Liver (tissue), 9 donors: ENCODE results near the gene PRIM2. TPM values are rescaled to one million over a fixed set of nuclear protein-coding genes. Genes with fewer than 3 reads are reported as not detected.
"Not testable (repeated sequence)": the region's sequence is repeated elsewhere in the genome, so short reads cannot be mapped to it uniquely, and the experiment has no call there.

ENCODE experiments used
- DNase-seq: peaks from one replicate; pipeline ENCODE4 v3.0.0-alpha.2; 2017; ENCODE audit warnings: low spot score
- H3K27ac ChIP-seq, 2 donors: one replicate each; pipeline ENCODE4 v1.7.0; 2013; ENCODE audit warnings: inconsistent platforms in 2 of 2, low read length in 2 of 2, control low read depth in 1 of 2, low read depth in 1 of 2, mild to moderate bottlenecking in 1 of 2
- H3K27me3 ChIP-seq, 4 donors: one replicate each; pipeline versions ENCODE4 v1.6.1 to v1.7.0; 2013; ENCODE audit warnings: low read length in 3 of 4, inconsistent platforms in 1 of 4, mild to moderate bottlenecking in 1 of 4, moderate library complexity in 1 of 4; ENCODE audit not compliant: control insufficient read depth in 4 of 4, insufficient read depth in 4 of 4
- H3K36me3 ChIP-seq, 4 donors: one replicate each; pipeline versions ENCODE4 v1.6.1 to v1.7.0; 2013; ENCODE audit warnings: low read length in 3 of 4, mild to moderate bottlenecking in 3 of 4, low read depth in 1 of 4, moderate library complexity in 1 of 4; ENCODE audit not compliant: control insufficient read depth in 4 of 4, insufficient read depth in 3 of 4
- H3K4me1 ChIP-seq, 4 donors: one replicate each; pipeline versions ENCODE4 v1.6.1 to v1.7.0; 2013; ENCODE audit warnings: low read length in 3 of 4, mild to moderate bottlenecking in 3 of 4, moderate library complexity in 1 of 4; ENCODE audit not compliant: control insufficient read depth in 4 of 4, insufficient read depth in 4 of 4
- H3K4me3 ChIP-seq, 3 donors: one replicate each; pipeline versions ENCODE4 v1.6.1 to v1.7.0; 2013; ENCODE audit warnings: low read length in 3 of 3, control low read depth in 1 of 3, low read depth in 1 of 3, mild to moderate bottlenecking in 1 of 3
- H3K9ac ChIP-seq, 2 donors: one replicate each; pipeline ENCODE4 v1.7.0; 2013; ENCODE audit warnings: low read length in 2 of 2, mild to moderate bottlenecking in 2 of 2, moderate library complexity in 2 of 2, control low read depth in 1 of 2, low read depth in 1 of 2
- H3K9me3 ChIP-seq, 4 donors: one replicate each; pipeline versions ENCODE4 v1.6.1 to v1.7.0; 2013; ENCODE audit warnings: low read length in 3 of 4; ENCODE audit not compliant: control insufficient read depth in 4 of 4
- EGR1 ChIP-seq, 2 donors: IDR thresholded peaks; 2 replicates each; pipeline ENCODE4 v1.6.1; 2016 to 2018; ENCODE audit warnings: antibody characterized with exemption in 2 of 2, low read depth in 2 of 2
- FOXA1 ChIP-seq: IDR thresholded peaks from 2 replicates; pipeline ENCODE4 v1.6.1; 2016; ENCODE audit warnings: antibody characterized with exemption
- HNF4G ChIP-seq: IDR thresholded peaks from 2 replicates; pipeline ENCODE4 v1.6.1; 2016; ENCODE audit warnings: antibody characterized with exemption
- JUND ChIP-seq, 2 donors: IDR thresholded peaks; 2 replicates each; pipeline ENCODE4 v1.6.1; 2016; ENCODE audit warnings: antibody characterized with exemption in 2 of 2
- RXRA ChIP-seq, 2 donors: IDR thresholded peaks; 2 replicates each; pipeline ENCODE4 v1.6.1; 2017 to 2018; ENCODE audit warnings: antibody characterized with exemption in 2 of 2, mild to moderate bottlenecking in 1 of 2
- YY1 ChIP-seq: IDR thresholded peaks from 2 replicates; pipeline ENCODE4 v1.6.1; 2016; ENCODE audit warnings: antibody characterized with exemption, mild to moderate bottlenecking
- whole genome bisulfite sequencing: extraction: QIAGEN DNeasy Blood & Tissue Kit; methylation state at CpG from one replicate; pipeline ENCODE4 v1.1.7; 2013; 5-methylcytosine and 5-hydroxymethylcytosine counted together
- polyA plus RNA-seq, 2 donors: library from polyadenylated mRNA; stranded (reverse) in 1 of 2; unstranded in 1 of 2; fragments of 200-250 nt in 1 of 2; fragments of >200 nt in 1 of 2; fragmentation: Nextera tagmentation in 1 of 2; extraction: Ambion mirVana in 1 of 2; gene quantifications; one replicate each; pipeline versions ENCODE4 v1.2.1 to v1.2.3, GENCODE V29; 2013 to 2015
- total RNA-seq, 2 donors: library from RNA; depleted of rRNA; stranded (reverse); fragments of >200 nt; gene quantifications; one replicate each; pipeline ENCODE4 v1.2.3, GENCODE V29; 2014
- TF ChIP-seq, protein P1 (sequence below): fragments of 150-350 bp; IDR thresholded peaks from 2 replicates; pipeline ENCODE4 v1.5.1; 2017; ENCODE audit warnings: improper control_type of control experiment, low read depth, low read length; ENCODE audit not compliant: missing input control
- TF ChIP-seq, protein P2 (sequence below): IDR thresholded peaks from 2 replicates; pipeline ENCODE4 v1.6.1; 2016; ENCODE audit warnings: antibody characterized with exemption
- TF ChIP-seq, protein P3 (sequence below): IDR thresholded peaks from 2 replicates; pipeline ENCODE4 v1.6.1; 2016; ENCODE audit warnings: antibody characterized with exemption, mild to moderate bottlenecking
- TF ChIP-seq, protein P4 (sequence below): IDR thresholded peaks from 2 replicates; pipeline ENCODE4 v1.6.1; 2016; ENCODE audit warnings: antibody characterized with exemption
- TF ChIP-seq, protein P5 (sequence below): IDR thresholded peaks from 2 replicates; pipeline ENCODE4 v1.6.1; 2016; ENCODE audit warnings: antibody characterized with exemption
- donor health status: healthy.
- donor health status: healthy.
- donor health status: healthy.
- donor health status: healthy.
- donor health status: healthy.

The PRIM2 gene
- total and polyA plus RNA-seq, 4 donors = 1.6 to 13.0 (median 3.5) TPM

DNA sequence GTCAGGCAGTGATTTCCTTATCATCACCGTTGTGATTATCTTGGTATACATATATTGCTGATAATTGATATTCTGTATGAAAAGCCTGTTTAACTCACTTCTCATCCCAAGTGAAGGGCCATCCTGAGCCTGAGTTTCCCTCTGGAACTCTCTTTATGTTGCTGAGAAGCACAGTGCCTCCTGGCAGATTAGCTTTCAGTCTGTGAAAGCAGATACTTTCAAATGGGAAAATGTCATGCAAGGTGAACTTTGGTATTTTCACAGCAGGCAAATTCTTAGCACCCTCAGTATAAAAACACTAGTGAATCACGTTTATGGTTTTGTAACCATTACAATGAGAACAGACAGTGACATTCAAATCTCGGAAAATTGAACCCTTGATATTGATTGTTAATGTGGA is 151.6 kb downstream of the PRIM2 start:
- no peaks in the 10 kb centered on the region for H3K36me3 ChIP-seq
- no peaks in the 10 kb centered on the region for H3K9me3 ChIP-seq
- H3K27ac ChIP-seq = no peak overlapping the region
- no peak overlapping the region for H3K4me3 ChIP-seq
- TF ChIP-seq RXRA (IDR thresholded peaks at IDR 0.05) = no peak
- TF ChIP-seq, protein P1, sequence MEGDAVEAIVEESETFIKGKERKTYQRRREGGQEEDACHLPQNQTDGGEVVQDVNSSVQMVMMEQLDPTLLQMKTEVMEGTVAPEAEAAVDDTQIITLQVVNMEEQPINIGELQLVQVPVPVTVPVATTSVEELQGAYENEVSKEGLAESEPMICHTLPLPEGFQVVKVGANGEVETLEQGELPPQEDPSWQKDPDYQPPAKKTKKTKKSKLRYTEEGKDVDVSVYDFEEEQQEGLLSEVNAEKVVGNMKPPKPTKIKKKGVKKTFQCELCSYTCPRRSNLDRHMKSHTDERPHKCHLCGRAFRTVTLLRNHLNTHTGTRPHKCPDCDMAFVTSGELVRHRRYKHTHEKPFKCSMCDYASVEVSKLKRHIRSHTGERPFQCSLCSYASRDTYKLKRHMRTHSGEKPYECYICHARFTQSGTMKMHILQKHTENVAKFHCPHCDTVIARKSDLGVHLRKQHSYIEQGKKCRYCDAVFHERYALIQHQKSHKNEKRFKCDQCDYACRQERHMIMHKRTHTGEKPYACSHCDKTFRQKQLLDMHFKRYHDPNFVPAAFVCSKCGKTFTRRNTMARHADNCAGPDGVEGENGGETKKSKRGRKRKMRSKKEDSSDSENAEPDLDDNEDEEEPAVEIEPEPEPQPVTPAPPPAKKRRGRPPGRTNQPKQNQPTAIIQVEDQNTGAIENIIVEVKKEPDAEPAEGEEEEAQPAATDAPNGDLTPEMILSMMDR = no peak
- TF ChIP-seq, protein P2, sequence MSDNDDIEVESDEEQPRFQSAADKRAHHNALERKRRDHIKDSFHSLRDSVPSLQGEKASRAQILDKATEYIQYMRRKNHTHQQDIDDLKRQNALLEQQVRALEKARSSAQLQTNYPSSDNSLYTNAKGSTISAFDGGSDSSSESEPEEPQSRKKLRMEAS = no peak
- TF ChIP-seq FOXA1 = no peak
- TF ChIP-seq, protein P3, sequence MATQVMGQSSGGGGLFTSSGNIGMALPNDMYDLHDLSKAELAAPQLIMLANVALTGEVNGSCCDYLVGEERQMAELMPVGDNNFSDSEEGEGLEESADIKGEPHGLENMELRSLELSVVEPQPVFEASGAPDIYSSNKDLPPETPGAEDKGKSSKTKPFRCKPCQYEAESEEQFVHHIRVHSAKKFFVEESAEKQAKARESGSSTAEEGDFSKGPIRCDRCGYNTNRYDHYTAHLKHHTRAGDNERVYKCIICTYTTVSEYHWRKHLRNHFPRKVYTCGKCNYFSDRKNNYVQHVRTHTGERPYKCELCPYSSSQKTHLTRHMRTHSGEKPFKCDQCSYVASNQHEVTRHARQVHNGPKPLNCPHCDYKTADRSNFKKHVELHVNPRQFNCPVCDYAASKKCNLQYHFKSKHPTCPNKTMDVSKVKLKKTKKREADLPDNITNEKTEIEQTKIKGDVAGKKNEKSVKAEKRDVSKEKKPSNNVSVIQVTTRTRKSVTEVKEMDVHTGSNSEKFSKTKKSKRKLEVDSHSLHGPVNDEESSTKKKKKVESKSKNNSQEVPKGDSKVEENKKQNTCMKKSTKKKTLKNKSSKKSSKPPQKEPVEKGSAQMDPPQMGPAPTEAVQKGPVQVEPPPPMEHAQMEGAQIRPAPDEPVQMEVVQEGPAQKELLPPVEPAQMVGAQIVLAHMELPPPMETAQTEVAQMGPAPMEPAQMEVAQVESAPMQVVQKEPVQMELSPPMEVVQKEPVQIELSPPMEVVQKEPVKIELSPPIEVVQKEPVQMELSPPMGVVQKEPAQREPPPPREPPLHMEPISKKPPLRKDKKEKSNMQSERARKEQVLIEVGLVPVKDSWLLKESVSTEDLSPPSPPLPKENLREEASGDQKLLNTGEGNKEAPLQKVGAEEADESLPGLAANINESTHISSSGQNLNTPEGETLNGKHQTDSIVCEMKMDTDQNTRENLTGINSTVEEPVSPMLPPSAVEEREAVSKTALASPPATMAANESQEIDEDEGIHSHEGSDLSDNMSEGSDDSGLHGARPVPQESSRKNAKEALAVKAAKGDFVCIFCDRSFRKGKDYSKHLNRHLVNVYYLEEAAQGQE = no peak
- no peak for TF ChIP-seq JUND (IDR thresholded peaks at IDR 0.05)
- TF ChIP-seq, protein P4, sequence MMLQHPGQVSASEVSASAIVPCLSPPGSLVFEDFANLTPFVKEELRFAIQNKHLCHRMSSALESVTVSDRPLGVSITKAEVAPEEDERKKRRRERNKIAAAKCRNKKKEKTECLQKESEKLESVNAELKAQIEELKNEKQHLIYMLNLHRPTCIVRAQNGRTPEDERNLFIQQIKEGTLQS = no peak
- TF ChIP-seq EGR1 (IDR thresholded peaks at IDR 0.05; ENCODE audit: low read depth in 2 of 2) = no peak
- TF ChIP-seq YY1 = no peak
- no peak for TF ChIP-seq HNF4G
- TF ChIP-seq, protein P5, sequence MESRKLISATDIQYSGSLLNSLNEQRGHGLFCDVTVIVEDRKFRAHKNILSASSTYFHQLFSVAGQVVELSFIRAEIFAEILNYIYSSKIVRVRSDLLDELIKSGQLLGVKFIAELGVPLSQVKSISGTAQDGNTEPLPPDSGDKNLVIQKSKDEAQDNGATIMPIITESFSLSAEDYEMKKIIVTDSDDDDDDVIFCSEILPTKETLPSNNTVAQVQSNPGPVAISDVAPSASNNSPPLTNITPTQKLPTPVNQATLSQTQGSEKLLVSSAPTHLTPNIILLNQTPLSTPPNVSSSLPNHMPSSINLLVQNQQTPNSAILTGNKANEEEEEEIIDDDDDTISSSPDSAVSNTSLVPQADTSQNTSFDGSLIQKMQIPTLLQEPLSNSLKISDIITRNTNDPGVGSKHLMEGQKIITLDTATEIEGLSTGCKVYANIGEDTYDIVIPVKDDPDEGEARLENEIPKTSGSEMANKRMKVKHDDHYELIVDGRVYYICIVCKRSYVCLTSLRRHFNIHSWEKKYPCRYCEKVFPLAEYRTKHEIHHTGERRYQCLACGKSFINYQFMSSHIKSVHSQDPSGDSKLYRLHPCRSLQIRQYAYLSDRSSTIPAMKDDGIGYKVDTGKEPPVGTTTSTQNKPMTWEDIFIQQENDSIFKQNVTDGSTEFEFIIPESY = no peak
- WGBS = 62% methylated on average over 3 of the region's 3 CpGs
- no peaks in the 10 kb centered on the region for H3K4me1 ChIP-seq
- no peak for DNase-seq
- H3K27me3 ChIP-seq = no peaks in the 10 kb centered on the region
- no peak overlapping the region for H3K9ac ChIP-seq

DNA sequence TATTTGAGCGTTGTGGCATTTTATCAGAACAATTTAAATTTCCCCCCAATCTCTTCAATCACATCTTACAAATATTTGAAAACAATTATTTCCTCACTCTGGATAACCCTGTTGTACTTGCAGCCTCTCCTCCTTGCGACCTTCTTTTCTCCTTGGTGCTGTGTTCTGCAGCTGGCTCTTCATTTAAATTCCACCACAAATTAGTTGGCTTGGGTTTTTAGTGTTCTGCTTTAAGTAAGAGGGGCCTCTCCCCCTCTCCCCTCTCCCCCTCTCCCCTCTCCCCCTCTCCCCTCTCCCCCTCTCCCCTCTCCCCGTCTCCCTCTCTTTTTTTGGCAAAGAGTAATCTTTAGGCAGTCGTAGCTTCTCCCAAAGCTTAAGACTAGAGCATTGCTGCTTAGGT is 152.7 kb downstream of the PRIM2 start:
- not testable (repeated sequence) for H3K9ac ChIP-seq, H3K27ac ChIP-seq, H3K9me3 ChIP-seq, H3K4me1 ChIP-seq, H3K27me3 ChIP-seq, H3K4me3 ChIP-seq, H3K36me3 ChIP-seq, DNase-seq
- WGBS = 89% methylated on average over 3 of the region's 4 CpGs

DNA sequence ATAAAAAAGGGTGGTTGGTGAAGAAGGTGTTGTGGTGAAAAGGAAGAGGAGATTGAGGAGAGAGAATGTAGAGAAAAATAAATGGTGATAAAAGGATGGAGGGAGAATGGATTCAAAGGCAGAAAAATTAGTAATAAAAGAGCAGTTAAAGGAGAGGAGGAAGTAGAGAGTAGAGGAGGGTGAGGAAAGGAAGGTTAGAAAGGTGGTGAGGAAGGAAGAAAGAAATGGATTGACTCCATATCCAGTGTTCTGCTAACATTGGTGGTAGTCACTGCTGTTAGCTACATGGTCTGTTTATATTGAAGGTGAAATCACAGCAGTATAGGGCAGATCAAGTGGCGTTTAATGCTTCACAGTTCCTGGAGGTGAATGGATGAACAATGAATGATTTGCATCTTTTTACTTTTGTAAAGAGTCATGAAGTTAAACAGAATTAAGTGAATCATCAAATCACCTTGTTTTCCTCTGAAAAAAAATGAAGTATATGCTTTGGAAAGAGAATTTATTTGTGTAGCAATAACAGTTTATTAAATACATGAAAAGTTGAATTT is 154.0 kb downstream of the PRIM2 start:
- not testable (repeated sequence) for H3K27ac ChIP-seq, H3K9me3 ChIP-seq, H3K9ac ChIP-seq, H3K27me3 ChIP-seq, H3K4me3 ChIP-seq, H3K4me1 ChIP-seq, DNase-seq, H3K36me3 ChIP-seq
- WGBS = 83% methylated on average over 1 of the region's 1 CpG

DNA sequence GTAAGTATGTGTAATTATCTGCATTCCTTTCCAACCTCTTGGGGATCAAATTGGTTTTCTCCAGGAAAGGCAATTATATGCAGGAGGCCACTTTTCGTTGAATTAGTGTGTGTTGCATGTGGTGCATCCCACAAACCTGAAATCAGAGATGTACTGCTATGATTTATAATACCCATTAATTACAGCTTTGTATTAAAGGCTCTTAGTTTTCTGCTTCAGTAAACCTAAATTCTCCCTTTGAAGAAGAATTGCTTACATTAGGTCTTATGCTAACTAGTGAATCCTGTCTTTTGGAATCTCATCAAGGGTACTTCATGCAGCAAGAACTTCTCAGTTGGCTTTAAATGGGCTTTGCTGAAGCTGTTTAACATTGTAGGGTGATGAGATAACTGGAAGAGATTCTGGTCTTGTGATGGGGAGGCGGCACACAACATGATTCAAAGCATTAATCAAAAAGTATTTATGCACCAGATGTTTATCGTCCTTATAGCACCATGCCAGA is 155.5 kb downstream of the PRIM2 start:
- H3K36me3 ChIP-seq, H3K27me3 ChIP-seq, H3K4me1 ChIP-seq, H3K9me3 ChIP-seq, H3K27ac ChIP-seq, DNase-seq, H3K4me3 ChIP-seq, H3K9ac ChIP-seq: not testable (repeated sequence)
- 91% methylated on average over 3 of the region's 3 CpGs for WGBS

DNA sequence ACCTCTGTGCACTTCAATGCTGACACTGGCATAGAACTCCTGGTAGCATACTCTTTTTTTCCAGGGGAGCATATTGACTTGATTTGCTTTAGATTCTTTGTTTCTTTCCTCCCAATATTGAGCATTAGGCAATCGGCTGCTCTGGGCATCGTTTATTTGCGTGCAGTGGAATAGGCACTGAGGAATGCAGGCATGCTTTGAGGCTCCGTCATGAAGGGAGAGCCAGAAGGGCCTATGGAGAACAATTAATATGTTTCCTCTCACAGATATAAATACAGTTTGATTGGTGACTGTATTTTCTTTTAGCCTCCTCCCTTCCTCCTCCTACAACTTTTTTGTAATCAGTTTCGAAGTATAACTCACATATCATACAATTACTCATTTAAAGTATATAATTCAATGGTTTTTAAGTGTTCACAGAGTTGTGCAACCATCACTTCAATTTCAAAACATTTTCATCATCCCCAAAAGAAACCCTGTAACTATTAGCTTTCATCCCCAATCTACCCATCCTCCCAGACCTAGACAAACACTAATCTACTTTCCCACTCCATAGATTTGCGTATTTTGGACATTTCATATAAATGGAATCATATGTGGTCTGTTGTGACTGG is 157.5 kb downstream of the PRIM2 start:
- H3K4me1 ChIP-seq, H3K27ac ChIP-seq, H3K27me3 ChIP-seq, DNase-seq, H3K9me3 ChIP-seq, H3K4me3 ChIP-seq, H3K9ac ChIP-seq, H3K36me3 ChIP-seq: not testable (repeated sequence)
- WGBS = 94% methylated on average over 6 of the region's 6 CpGs
